ENCODE data around the gene PPP1R16B. TPM values are rescaled to one million over a fixed set of nuclear protein-coding genes. Genes with fewer than 3 reads are reported as not detected.

PPP1R16B gene
- total and polyA plus RNA-seq, 7 experiments from 2014 or later: 11.4 to 75.4 (median 21.5) TPM

DNA sequence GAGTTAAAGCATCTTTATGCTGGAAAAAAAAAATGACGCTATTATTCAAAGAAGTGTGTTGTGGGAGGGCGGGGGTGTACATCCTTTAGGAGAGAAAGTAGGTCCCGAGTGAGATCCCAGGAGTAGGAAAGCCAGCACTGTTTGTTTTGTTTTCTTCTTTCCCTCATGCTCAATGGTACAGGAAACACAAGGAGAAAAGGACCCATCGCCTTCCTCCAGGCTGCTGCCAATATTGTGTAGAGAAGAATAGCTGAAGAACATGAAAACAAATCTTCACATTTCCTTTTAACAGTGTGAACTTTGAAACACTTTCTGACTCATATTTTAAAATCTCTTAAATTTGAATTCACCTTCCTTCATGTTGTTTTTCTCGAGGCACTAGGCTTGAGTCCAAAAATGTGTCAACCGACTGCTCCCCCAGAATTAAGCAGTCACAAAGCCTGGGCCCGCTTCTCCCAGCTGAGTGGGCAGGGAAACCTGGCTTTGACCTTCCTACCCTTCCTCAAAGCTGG, 22.3 kb downstream of the PPP1R16B start:
- Histone ChIP-seq H3K27me3 (ENCODE audit: control insufficient read depth in 2 of 2, insufficient read depth in 2 of 2, low read length in 2 of 2) (no peaks in the 10 kb centered on the region), H3K36me3 (ENCODE audit: control insufficient read depth in 2 of 3, insufficient read depth in 3 of 3, low read length in 3 of 3) (peaks cover 0 to 25% (median 0%) of the 10 kb centered on the region in 3 experiments), H3K9me3 (ENCODE audit: control insufficient read depth in 2 of 3, low read length in 3 of 3) (no peaks in the 10 kb centered on the region), H3K4me3 (ENCODE audit: low read length) (no peak overlapping the region), H3K27ac (ENCODE audit: low read depth, low read length) (no peak overlapping the region), H3K4me1 (ENCODE audit: control insufficient read depth in 2 of 2, insufficient read depth in 2 of 2, low read length in 2 of 2) (peaks cover 17 to 18% of the 10 kb centered on the region in 2 donors)
- Mint-ChIP-seq H3K27me3 (no peaks in the 10 kb centered on the region), H3K27ac (peak overlapping the region; percentile 73 to 94 (median 82)), H3K4me3 (peak overlapping the region in 6 of 10 donors; percentile 2 to 58 (median 28)), H3K9me3 (no peaks in the 10 kb centered on the region), H3K4me1 (peaks cover 27 to 89% (median 72%) of the 10 kb centered on the region in 7 donors), H3K36me3 (peaks cover 4 to 46% (median 18%) of the 10 kb centered on the region in 5 donors)
- CTCF ChIA-PET: interaction anchor here (0.6 to 0.7 kb wide), 2 partner anchors 48 to 65 kb away, joined by 3 read pairs; no protein-coding TSS in a partner anchor
- ATAC-seq: no peak
- no peak for DNase-seq
- POLR2A ChIA-PET: interaction anchor here (0.6 kb wide), 1 partner anchor 769 kb away, joined by 3 read pairs; no protein-coding TSS in a partner anchor
- intact Hi-C loops (cut with micrococcal nuclease): loop anchor here in 1 of 2 donors (2.0 to 5.0 kb wide), 3 partner anchors 15 to 44 kb away; no protein-coding TSS in a partner anchor

DNA sequence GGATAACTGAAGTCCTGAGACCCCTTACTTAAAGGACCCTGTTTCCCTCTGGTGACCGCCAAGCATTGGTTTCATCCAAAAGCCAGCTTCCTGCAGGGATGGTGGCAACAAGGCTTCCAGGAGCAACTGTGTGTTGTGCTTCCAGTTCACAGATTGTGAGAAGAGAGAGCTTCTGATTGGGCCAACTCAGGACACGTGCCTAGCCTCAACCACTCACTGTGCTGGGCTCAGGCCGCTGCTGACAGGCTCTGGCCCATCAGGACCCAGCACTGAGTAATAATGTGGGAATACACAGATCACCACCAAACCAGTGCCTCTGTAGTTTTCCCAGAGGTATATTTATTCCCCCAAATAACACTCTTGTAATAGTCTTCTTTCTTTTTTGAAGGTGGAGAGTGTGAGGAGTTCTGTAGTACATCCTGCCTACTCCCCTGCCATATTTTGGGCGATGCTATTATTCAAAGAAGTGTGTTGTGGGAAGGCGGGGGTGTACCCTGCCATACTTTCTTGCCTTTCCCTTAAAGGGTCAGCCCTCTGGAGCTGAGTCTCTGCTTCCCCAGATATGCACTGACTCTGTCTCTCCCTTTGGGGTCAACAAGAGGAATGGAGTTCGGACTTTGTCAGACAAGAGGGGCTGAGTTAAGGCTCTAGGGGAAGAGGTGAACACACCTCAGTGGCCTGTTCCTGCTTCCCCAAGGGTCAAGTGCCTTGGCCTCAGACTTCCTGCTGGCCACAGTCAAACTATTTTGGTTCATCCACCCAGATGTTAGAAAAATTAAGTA, 23.2 kb downstream of the PPP1R16B start:
- peak overlapping the region in 8 of 9 donors; percentile 30 to 90 (median 58) for H3K27ac Mint-ChIP-seq
- no peaks in the 10 kb centered on the region for H3K27me3 ChIP-seq (ENCODE audit: control insufficient read depth in 2 of 2, insufficient read depth in 2 of 2, low read length in 2 of 2)
- peaks cover 24 to 26% of the 10 kb centered on the region in 2 donors for H3K4me1 ChIP-seq (ENCODE audit: control insufficient read depth in 2 of 2, insufficient read depth in 2 of 2, low read length in 2 of 2)
- H3K9me3 Mint-ChIP-seq: peaks cover 0 to under 1% (median 0%) of the 10 kb centered on the region in 11 donors
- ChIA-PET POLR2A (interaction anchor here (0.7 kb wide), 1 partner anchor 1558 kb away, joined by 3 read pairs; no protein-coding TSS in a partner anchor), CTCF (interaction anchor here (0.5 to 0.7 kb wide), 3 partner anchors 47 to 253 kb away, joined by 3 read pairs; no protein-coding TSS in a partner anchor)
- H3K27ac ChIP-seq (ENCODE audit: low read depth, low read length): no peak overlapping the region
- H3K9me3 ChIP-seq (ENCODE audit: control insufficient read depth in 2 of 3, low read length in 3 of 3): no peaks in the 10 kb centered on the region
- H3K36me3 ChIP-seq (ENCODE audit: control insufficient read depth in 2 of 3, insufficient read depth in 3 of 3, low read length in 3 of 3): peaks cover 0 to 25% (median 0%) of the 10 kb centered on the region in 3 experiments
- H3K4me3 ChIP-seq (ENCODE audit: low read length): no peak overlapping the region
- DNase-seq (no peak), ATAC-seq (no peak)
- intact Hi-C loops (cut with micrococcal nuclease): loop anchor here in 1 of 2 donors (2.0 to 5.0 kb wide), 3 partner anchors 14 to 44 kb away; no protein-coding TSS in a partner anchor
- no peak overlapping the region for H3K4me3 Mint-ChIP-seq
- H3K27me3 Mint-ChIP-seq: no peaks in the 10 kb centered on the region
- peaks cover 31 to 91% (median 79%) of the 10 kb centered on the region in 7 donors for H3K4me1 Mint-ChIP-seq
- H3K36me3 Mint-ChIP-seq: peaks cover 4 to 48% (median 16%) of the 10 kb centered on the region in 5 donors

DNA sequence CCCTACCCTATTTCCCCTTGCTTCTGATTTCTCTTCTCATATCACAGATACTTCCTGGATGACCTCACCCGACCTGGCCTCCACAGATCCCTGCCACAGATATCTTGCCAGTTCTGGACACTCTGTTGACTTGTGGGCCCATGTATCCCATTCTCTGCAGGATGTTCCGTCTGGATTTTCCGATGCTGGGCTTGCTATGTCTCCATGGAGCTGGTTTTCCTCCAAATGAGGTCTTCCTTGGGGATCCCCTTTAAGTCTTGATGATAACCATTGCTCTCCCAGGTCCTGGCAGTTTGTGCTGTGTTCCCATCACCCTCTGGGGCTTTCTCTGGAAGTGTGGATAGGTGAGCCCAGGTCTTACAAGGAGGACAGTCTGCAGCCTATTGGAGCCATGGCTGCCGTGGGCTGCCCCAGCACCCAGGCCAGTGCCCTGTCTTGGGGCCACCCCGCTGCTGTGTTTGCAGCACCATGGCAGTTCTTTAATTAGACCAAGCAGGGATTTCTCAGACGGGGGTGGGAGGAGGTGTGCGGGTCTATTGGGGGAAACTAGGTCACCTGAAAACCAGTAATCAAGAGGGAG, 23.9 kb downstream of the PPP1R16B start:
- Mint-ChIP-seq H3K4me3 (no peak overlapping the region), H3K36me3 (peaks cover 4 to 50% (median 20%) of the 10 kb centered on the region in 5 donors), H3K27me3 (no peaks in the 10 kb centered on the region), H3K4me1 (peaks cover 36 to 91% (median 81%) of the 10 kb centered on the region in 7 donors), H3K9me3 (peaks cover 0 to 2% (median 0%) of the 10 kb centered on the region in 11 donors), H3K27ac (peak overlapping the region in 6 of 9 donors; percentile 33 to 90 (median 62))
- peaks cover 0 to 25% (median 0%) of the 10 kb centered on the region in 3 experiments for H3K36me3 ChIP-seq (ENCODE audit: control insufficient read depth in 2 of 3, insufficient read depth in 3 of 3, low read length in 3 of 3)
- no peaks in the 10 kb centered on the region for H3K27me3 ChIP-seq (ENCODE audit: control insufficient read depth in 2 of 2, insufficient read depth in 2 of 2, low read length in 2 of 2)
- H3K4me1 ChIP-seq (ENCODE audit: control insufficient read depth in 2 of 2, insufficient read depth in 2 of 2, low read length in 2 of 2): peaks cover 22 to 29% of the 10 kb centered on the region in 2 donors
- ATAC-seq: no peak
- no peak overlapping the region for H3K27ac ChIP-seq (ENCODE audit: low read depth, low read length)
- H3K4me3 ChIP-seq (ENCODE audit: low read length): no peak overlapping the region
- intact Hi-C loops (cut with micrococcal nuclease): loop anchor here in 1 of 2 donors (2.0 to 5.0 kb wide), 3 partner anchors 13 to 43 kb away; no protein-coding TSS in a partner anchor
- ChIA-PET POLR2A (interaction anchor here (0.7 kb wide), 1 partner anchor 1558 kb away, joined by 3 read pairs; no protein-coding TSS in a partner anchor), CTCF (no interaction called here)
- DNase-seq: no peak
- no peaks in the 10 kb centered on the region for H3K9me3 ChIP-seq (ENCODE audit: control insufficient read depth in 2 of 3, low read length in 3 of 3)

GRCh38 chr20:38830356-38830755, 24.9 kb downstream of the PPP1R16B start:
- Mint-ChIP-seq H3K9me3 (peaks cover 0 to 2% (median 0%) of the 10 kb centered on the region in 11 donors), H3K27me3 (no peaks in the 10 kb centered on the region), H3K36me3 (peaks cover 4 to 48% (median 20%) of the 10 kb centered on the region in 5 donors), H3K4me3 (no peak overlapping the region), H3K27ac (peak overlapping the region in 7 of 9 donors; percentile 30 to 76 (median 49)), H3K4me1 (peaks cover 33 to 84% (median 75%) of the 10 kb centered on the region in 7 donors)
- ChIA-PET CTCF (no interaction called here), POLR2A (no interaction called here)
- no peak for ATAC-seq
- DNase-seq: no peak
- intact Hi-C loops (cut with micrococcal nuclease): no loop called here
- no peaks in the 10 kb centered on the region for H3K27me3 ChIP-seq (ENCODE audit: control insufficient read depth in 2 of 2, insufficient read depth in 2 of 2, low read length in 2 of 2)
- peaks cover 0 to 20% (median 4%) of the 10 kb centered on the region in 3 experiments for H3K36me3 ChIP-seq (ENCODE audit: control insufficient read depth in 2 of 3, insufficient read depth in 3 of 3, low read length in 3 of 3)
- H3K4me3 ChIP-seq (ENCODE audit: low read length): no peak overlapping the region
- peaks cover 22 to 29% of the 10 kb centered on the region in 2 donors for H3K4me1 ChIP-seq (ENCODE audit: control insufficient read depth in 2 of 2, insufficient read depth in 2 of 2, low read length in 2 of 2)
- H3K27ac ChIP-seq (ENCODE audit: low read depth, low read length): no peak overlapping the region
- no peaks in the 10 kb centered on the region for H3K9me3 ChIP-seq (ENCODE audit: control insufficient read depth in 2 of 3, low read length in 3 of 3)

DNA sequence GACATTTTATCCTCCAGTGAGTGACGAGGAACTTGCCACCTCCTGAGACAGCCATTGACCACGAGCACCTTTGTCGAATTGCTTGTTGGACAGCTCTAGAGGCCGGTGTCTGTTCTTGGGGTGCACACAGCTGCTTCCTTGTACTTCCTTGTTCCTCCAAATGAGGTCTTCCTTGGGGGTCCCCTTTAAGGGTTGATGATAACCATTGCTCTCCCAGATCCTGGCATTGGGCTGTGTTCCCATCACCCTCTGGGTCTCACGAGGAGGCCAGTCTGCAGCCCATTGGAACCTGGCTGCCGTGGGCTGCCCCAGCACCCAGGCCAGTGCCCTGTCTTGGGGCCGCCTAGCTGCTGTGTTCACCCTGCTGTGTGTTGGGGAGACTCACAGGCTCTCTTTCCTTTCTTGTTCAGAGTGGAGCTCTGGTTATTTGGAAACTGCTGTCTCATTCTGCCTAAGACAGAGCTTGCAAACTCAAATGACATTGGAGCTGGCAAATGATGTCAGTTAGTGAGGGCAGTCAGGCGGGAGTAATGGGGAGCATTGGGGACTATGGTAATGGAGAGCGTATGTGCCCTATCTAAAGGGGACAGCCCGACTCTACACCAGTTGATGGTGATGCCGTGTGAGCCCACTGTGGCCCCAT, 25.7 kb downstream of the PPP1R16B start:
- POLR2A ChIA-PET: no interaction called here
- H3K27ac Mint-ChIP-seq: peak overlapping the region in 7 of 9 donors; percentile 34 to 77 (median 41)
- Histone ChIP-seq H3K4me3 (ENCODE audit: low read length) (no peak overlapping the region), H3K27ac (ENCODE audit: low read depth, low read length) (no peak overlapping the region), H3K9me3 (ENCODE audit: control insufficient read depth in 2 of 3, low read length in 3 of 3) (no peaks in the 10 kb centered on the region), H3K36me3 (ENCODE audit: control insufficient read depth in 2 of 3, insufficient read depth in 3 of 3, low read length in 3 of 3) (peaks cover 0 to 24% (median 4%) of the 10 kb centered on the region in 3 experiments), H3K4me1 (ENCODE audit: control insufficient read depth in 2 of 2, insufficient read depth in 2 of 2, low read length in 2 of 2) (peaks cover 22 to 29% of the 10 kb centered on the region in 2 donors), H3K27me3 (ENCODE audit: control insufficient read depth in 2 of 2, insufficient read depth in 2 of 2, low read length in 2 of 2) (no peaks in the 10 kb centered on the region)
- intact Hi-C loops (cut with micrococcal nuclease): no loop called here
- no peak for ATAC-seq
- peaks cover 4 to 44% (median 20%) of the 10 kb centered on the region in 5 donors for H3K36me3 Mint-ChIP-seq
- CTCF ChIA-PET: no interaction called here
- H3K9me3 Mint-ChIP-seq: peaks cover 0 to 2% (median 0%) of the 10 kb centered on the region in 11 donors
- peaks cover 33 to 76% (median 69%) of the 10 kb centered on the region in 7 donors for H3K4me1 Mint-ChIP-seq
- no peak overlapping the region for H3K4me3 Mint-ChIP-seq
- no peak for DNase-seq
- H3K27me3 Mint-ChIP-seq: no peaks in the 10 kb centered on the region
